DMS153 (cell line): Measurements from ENCODE around the gene MTOR.
"Not testable (repeated sequence)": the region's sequence is repeated elsewhere in the genome, so short reads cannot be mapped to it uniquely, and the experiment has no call there.

Experiments used
- DNase-seq: peaks from one replicate; lab custom pipeline; 2025; lab: John Stamatoyannopoulos, UW

MTOR gene

GRCh38 chr1:11109047-11109760 is 153.1 kb downstream of the MTOR start:
- DNase-seq, result no peak

GRCh38 chr1:11107599-11107998 is 154.8 kb downstream of the MTOR start:
- DNase-seq, result no peak

- DNase-seq, result no peak
These were observed 156.8 kb downstream of the MTOR start for GRCh38 chr1:11105586-11105985.

GRCh38 chr1:11101347-11101746 is 161.0 kb downstream of the MTOR start:
- DNase-seq, result no peak

- DNase-seq, result not testable (repeated sequence)
These were observed 161.5 kb downstream of the MTOR start for GRCh38 chr1:11100806-11101205.

- no peak for DNase-seq
These were observed 162.2 kb downstream of the MTOR start for GRCh38 chr1:11100149-11100493.

- peak; percentile 80 for DNase-seq
These were observed 162.8 kb downstream of the MTOR start, which contains the start of gene EXOSC10 for GRCh38 chr1:11099310-11100148. Gene EXOSC10, minus strand, starts transcription at chr1:11099869. Its CDS starts 38 bp downstream, at chr1:11099831.

- DNase-seq, result no peak
These were observed 163.4 kb downstream of the MTOR start for GRCh38 chr1:11098931-11099309.

- DNase-seq, result not testable (repeated sequence)
These were observed 178.6 kb downstream of the MTOR start for GRCh38 chr1:11083784-11084183.

GRCh38 chr1:11080931-11081330 is 181.4 kb downstream of the MTOR start:
- DNase-seq, result no peak

- DNase-seq, result no peak
These were observed 183.7 kb downstream of the MTOR start for GRCh38 chr1:11078631-11079030.

- DNase-seq, result not testable (repeated sequence)
These were observed 189.0 kb downstream of the MTOR start for GRCh38 chr1:11073398-11073797.

- DNase-seq, result peak; percentile 83
These were observed 190.0 kb downstream of the MTOR start for GRCh38 chr1:11072216-11072917.

- DNase-seq, result peak; percentile 68
These were observed 190.7 kb downstream of the MTOR start for GRCh38 chr1:11071463-11072215.

- no peak for DNase-seq
These were observed 191.5 kb downstream of the MTOR start for GRCh38 chr1:11070876-11071275.

- DNase-seq, result no peak
These were observed 193.5 kb downstream of the MTOR start for GRCh38 chr1:11068600-11069473.

GRCh38 chr1:11067716-11068599 is 194.4 kb downstream of the MTOR start:
- DNase-seq, result no peak

- DNase-seq, result no peak
These were observed 196.6 kb downstream of the MTOR start for GRCh38 chr1:11065796-11066195.

- no peak for DNase-seq
These were observed 197.4 kb downstream of the MTOR start for GRCh38 chr1:11064942-11065341.
